Effector CD8-positive, alpha-beta T cell (primary cell): ENCODE measurements around the gene PIK3R6.

Experiments used
- DNase-seq: peaks from one replicate; lab custom pipeline; 2025; lab: John Stamatoyannopoulos, UW

Gene PIK3R6

GRCh38 chr17:8797621-8798175 lies 69.8 kb downstream of the PIK3R6 start:
- no peak for DNase-seq

GRCh38 chr17:8794636-8795035 lies 72.8 kb downstream of the PIK3R6 start:
- no peak for DNase-seq

- no peak for DNase-seq
Observed at GRCh38 chr17:8793649-8794048, 73.8 kb downstream of the PIK3R6 start.

GRCh38 chr17:8792646-8793045 lies 74.8 kb downstream of the PIK3R6 start:
- DNase-seq, result no peak

DNA sequence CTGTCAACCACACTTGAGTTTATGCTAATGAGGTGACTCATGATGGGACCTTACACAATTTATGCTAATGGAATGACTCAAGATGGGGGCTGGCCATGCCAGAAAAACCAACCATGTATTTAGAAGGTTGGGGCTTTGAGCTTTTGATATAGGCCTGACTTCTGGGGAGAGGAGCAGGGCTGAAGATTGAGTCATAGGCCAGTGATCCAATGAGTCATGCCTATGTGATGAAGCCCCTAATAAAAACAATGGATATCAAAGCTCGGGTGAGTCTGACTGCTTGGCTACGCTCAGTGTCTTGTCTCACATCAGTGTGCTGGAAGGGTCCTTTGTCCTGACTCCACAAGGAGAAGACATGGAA lies 75.6 kb downstream of the PIK3R6 start:
- DNase-seq, result no peak

DNA sequence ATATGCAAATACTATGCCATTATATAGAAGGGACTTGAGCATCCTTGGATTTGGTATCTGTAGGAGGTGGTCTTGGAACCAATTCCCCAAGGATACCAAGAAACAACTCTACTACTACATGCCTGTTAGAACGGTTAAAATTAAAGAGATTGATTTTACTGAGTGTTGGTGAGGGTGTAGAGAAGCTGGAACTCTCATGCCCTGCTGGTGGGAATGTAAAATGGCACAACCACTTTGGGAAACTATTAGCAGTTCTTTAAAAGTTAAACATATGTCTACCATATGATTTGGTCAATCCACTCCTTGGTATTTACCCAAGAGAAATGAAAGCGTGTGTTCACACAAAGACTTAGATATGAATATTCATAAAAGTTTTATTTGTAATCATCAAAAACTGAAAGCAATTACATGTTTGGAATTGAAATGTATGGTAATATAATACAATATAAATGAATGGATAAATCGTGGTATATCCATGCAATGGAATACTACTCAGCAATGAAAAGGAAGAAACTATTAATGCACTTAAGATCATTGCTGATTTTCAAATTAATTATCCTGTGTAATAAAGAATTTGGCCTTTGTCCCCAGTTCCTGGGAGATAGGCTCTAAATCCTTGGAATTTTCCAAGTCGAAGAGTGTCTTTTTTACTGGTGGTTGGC lies 76.1 kb downstream of the PIK3R6 start:
- DNase-seq, result no peak

GRCh38 chr17:8789743-8790142 lies 77.7 kb downstream of the PIK3R6 start:
- DNase-seq, result no peak

GRCh38 chr17:8788998-8789397 lies 78.5 kb downstream of the PIK3R6 start:
- no peak for DNase-seq

GRCh38 chr17:8785547-8786413 lies 81.7 kb downstream of the PIK3R6 start:
- peak; percentile 55 for DNase-seq

GRCh38 chr17:8782176-8782575 lies 85.3 kb downstream of the PIK3R6 start:
- no peak for DNase-seq

DNA sequence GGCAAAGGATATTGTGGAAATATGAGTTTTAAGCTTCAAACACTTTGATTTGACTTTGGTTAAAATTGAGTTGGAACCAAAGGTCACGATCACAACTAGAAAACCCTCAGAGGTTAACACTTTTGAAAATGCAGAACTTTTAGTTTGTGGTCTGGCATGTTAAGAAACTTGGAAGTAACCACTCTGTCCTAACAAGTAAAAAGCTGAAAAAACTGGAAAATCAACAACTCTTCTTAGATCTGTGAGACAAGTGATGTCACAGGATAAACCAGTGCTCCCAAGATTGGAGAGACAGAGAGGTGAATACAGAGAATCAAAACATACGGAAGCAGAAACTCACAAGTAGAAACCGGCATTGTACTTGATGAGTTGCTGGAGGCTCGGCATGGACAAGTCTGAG lies 85.7 kb downstream of the PIK3R6 start:
- no peak for DNase-seq

DNA sequence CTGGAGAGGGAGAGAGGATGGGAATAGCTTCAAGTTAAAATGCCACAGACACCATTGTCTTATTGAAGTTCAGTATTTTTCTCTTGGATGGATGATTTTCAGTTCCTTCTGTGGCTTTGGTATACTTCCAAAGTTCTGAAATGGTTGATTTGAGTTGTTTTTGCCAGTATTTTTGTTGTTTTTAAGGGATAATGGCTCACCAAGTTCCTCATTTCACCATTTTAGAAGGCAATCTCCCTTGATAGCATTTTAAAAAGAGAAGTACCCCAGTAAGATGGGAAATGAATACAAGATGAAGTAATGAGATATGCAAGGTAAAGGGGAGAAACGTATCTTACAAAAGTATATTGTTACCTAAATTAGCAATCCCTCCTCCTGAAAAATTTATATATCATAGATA lies 90.6 kb downstream of the PIK3R6 start:
- DNase-seq, result no peak

DNA sequence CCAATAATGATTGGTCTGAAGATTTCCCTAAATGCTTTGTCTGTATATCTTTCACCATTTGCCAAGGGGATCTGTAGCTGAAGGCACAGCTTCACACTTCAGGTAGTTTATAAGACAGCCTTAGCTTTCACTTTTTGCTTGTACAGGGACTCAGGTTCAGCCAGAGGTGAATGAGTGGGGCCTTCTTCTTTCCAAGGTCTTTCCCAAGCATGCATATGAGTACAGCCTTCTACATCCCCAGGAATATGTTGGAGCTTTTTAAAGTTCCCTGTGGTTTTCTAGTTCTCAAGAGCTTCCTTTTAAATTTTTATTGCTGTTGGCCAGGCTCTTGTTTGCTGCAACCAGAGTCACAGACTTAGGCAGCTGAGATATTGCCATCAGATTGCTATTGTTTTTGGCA lies 91.2 kb downstream of the PIK3R6 start:
- no peak for DNase-seq

DNA sequence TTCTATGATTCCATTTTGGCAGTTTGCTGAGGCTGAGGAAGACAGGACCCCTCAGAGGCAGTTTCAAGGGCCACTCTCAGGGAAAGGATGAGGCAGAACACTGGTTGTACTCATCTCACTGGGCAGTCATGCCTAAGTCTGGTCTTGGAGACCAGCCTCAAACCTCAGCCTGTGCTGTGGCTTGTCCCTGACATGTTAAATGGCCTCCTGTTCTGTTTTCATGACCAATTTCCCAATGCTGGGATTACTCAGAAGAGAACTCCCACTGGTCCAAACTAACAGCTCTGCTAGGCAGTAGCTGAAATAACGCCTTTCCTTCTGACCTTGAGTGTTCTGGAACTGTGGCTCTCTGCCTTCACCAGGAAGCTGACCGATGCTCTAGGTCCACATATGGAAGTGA lies 100.7 kb downstream of the PIK3R6 start:
- no peak for DNase-seq

DNA sequence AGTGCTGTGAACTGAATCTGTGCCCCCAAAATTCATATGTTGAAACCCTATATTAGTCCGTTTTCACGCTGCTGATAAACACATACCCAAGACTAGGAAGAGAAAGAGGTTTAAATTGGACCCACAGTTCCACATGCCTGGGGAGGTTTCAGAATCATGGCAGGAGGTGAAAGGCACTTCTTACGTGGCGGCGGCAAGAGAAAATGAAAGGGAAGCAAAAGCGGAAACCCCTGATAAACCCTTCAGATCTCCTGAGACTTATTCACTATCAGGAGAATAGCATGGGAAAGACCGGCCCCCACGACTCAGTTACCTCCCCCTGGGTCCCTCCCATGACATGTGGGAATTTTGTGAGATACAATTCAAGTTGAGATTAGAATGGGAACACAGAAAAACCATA lies 105.5 kb downstream of the PIK3R6 start:
- DNase-seq, result no peak

- DNase-seq, result no peak
Observed at GRCh38 chr17:8758137-8758596, 109.3 kb downstream of the PIK3R6 start, which contains the start of gene SPDYE4. Gene SPDYE4 (minus strand): TSS chr17:8758546. CDS start chr17:8758382, 164 bp downstream.

GRCh38 chr17:8757189-8757588 lies 110.3 kb downstream of the PIK3R6 start:
- no peak for DNase-seq

- no peak for DNase-seq
Observed at GRCh38 chr17:8755590-8756255, 111.8 kb downstream of the PIK3R6 start.

GRCh38 chr17:8754890-8755289 lies 112.6 kb downstream of the PIK3R6 start:
- DNase-seq, result no peak

- no peak for DNase-seq
Observed at GRCh38 chr17:8753976-8754440, 113.5 kb downstream of the PIK3R6 start.

DNA sequence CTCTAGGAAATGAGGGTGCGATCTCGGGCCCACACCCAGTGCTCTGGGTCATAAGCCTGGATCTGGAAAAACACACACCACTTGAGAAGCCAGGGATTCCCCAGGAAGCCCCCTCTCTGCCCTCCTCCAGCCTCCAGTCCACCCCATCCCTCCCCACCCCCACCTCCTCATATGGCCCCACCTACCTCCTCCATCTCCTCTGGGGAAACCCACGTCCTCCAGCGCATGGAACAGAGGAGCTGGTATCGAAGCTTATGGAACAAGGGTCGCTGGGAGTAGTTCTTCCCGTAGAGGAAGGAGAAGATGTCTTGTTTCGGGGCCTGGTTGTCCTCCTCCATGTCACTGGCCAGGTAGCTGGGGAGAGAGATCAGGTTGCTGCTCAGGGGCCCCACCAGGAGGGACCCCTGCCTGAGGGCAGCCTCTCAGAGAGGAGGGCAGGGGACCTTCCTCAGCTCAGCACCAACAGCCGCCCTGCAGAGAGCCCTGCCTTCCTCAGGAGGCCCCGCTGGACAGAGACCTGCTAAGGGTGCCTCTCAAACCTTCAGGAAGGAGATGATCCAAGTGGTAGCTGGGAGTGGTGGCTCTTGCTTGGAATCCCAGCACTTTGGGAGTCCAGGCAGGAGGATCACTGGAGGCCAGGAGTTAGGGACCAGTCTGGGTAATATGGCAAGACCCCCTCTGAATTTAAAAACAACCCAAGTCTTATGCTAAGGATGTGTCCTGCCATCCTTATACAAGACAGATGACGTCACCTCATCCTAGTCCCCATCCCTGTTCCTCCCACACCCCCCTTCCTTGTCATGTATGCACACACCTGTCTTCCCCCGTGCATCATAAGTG lies 114.1 kb downstream of the PIK3R6 start:
- DNase-seq, result no peak
